Spinal cord (tissue), 10 donors: ENCODE measurements around the gene NOM1. TPM values are rescaled to one million over a fixed set of nuclear protein-coding genes. Genes with fewer than 3 reads are reported as not detected.
"Not testable (repeated sequence)": the region's sequence is repeated elsewhere in the genome, so short reads cannot be mapped to it uniquely, and the experiment has no call there.

ENCODE experiments used
- DNase-seq, 6 donors: peaks; one replicate each; pipeline versions ENCODE4 v3.0.0 to v3.0.0-alpha.2; 2013 to 2015; ENCODE audit warnings: low spot score in 6 of 6, low read depth in 4 of 6
- H3K27ac ChIP-seq: one replicate; pipeline ENCODE4 v1.5.1; 2013; ENCODE audit warnings: low read depth, low read length, control low read depth
- H3K27me3 ChIP-seq: one replicate; pipeline ENCODE4 v1.6.1; 2013; ENCODE audit warnings: low read length; ENCODE audit not compliant: control insufficient read depth, insufficient read depth
- H3K36me3 ChIP-seq: one replicate; pipeline ENCODE4 v1.6.1; 2013; ENCODE audit warnings: low read length; ENCODE audit not compliant: control insufficient read depth, insufficient read depth
- H3K4me1 ChIP-seq: one replicate; pipeline ENCODE4 v1.6.1; 2013; ENCODE audit warnings: low read length; ENCODE audit not compliant: control insufficient read depth, insufficient read depth
- H3K4me3 ChIP-seq: one replicate; pipeline ENCODE4 v1.5.1; 2013; ENCODE audit warnings: low read depth, low read length, control low read depth
- H3K9me3 ChIP-seq: one replicate; pipeline ENCODE4 v1.6.1; 2013; ENCODE audit warnings: low read length; ENCODE audit not compliant: control insufficient read depth, insufficient read depth
- WGBS: methylation state at CpG from one replicate; pipeline ENCODE4 v1.1.5; 2013; ENCODE audit warnings: missing lambda C conversion rate; ENCODE audit not compliant: insufficient coverage; 5-methylcytosine and 5-hydroxymethylcytosine counted together
- polyA plus RNA-seq, 2 donors: library from polyadenylated mRNA; unstranded; fragments of 120-200 nt; gene quantifications; one replicate each; pipeline ENCODE4 v1.2.1, GENCODE V29; 2013; ENCODE audit not compliant: insufficient read length in 2 of 2
- total RNA-seq, 2 donors: library from RNA; depleted of rRNA in 1 of 2; stranded (reverse); fragments of 120-200 nt in 1 of 2; fragments of >200 nt in 1 of 2; gene quantifications; one replicate each; pipeline versions ENCODE4 v1.2.3 to v1.2.4, GENCODE V29; 2013 to 2014
- donor health status: healthy.

NOM1 gene
- total and polyA plus RNA-seq, 4 donors, result 13.5 to 24.4 (median 20.1) TPM

DNA sequence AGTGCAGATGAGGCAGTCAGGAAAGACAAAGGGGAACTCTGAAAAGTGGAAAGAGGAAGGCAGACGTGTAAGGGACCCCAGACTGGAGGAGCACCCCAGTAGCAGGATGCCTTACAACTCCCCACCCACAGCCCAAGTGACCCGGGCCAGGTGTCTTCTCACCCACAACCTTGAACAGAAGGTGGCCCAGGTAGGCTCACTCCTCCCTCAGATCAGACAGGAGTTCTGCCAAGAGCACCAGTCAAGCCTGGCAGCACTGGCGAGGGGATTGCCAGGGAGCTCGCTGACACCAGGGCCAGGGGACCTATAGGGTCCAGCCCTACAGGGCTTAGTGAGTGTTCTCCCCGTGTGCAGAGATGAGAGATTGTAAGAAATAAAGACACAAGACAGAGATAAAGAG is 29.4 kb upstream of the NOM1 start:
- no peaks in the 10 kb centered on the region for H3K27me3 ChIP-seq
- no peak overlapping the region for H3K4me3 ChIP-seq
- no peak overlapping the region for H3K27ac ChIP-seq
- no peak for DNase-seq
- no peaks in the 10 kb centered on the region for H3K9me3 ChIP-seq
- H3K36me3 ChIP-seq, result no peaks in the 10 kb centered on the region
- H3K4me1 ChIP-seq, result peaks cover 2% of the 10 kb centered on the region
- WGBS, result 82% methylated on average over 3 of the region's 5 CpGs

DNA sequence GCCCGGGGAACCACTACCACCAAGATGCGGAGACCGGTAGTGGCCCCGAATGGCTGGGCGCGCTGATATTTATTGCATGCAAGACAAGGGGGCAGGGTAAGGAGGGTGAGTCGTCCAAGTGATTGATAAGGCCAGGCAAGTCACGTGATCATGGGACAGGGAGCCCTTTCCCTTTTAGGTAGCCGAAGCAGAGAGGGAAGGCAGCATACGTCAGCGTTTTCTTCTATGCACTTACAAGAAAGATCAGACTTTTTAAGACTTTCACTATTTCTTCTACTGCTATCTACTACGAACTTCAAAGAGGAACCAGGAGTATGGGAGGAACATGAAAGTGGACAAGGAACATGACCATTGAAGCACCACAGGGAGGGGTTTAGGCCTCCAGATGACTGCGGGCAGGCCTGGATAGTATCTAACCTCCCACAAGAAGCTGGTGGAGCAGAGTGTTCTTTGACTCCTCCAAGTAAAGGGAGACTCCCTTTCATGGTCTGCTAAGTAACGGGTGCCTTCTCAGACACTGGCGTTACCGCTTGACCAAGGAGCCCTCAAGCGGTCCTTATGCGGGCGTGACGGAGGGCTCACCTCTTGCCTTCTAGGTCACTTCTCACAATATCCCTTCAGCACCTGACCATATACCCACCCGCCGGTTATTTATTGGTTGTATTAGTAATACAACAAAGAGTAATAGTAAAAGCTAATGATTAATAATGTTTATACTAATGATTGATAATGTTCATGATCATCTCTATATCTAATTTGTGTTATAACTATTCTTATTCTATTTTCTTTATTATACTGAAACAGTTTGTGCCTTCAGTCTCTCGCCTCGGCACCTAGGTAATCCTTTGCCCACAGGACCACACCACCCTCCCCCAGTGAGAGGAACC is 28.8 kb upstream of the NOM1 start:
- H3K36me3 ChIP-seq, H3K4me3 ChIP-seq, H3K27ac ChIP-seq, H3K4me1 ChIP-seq, H3K9me3 ChIP-seq, H3K27me3 ChIP-seq, DNase-seq: not testable (repeated sequence)
- WGBS, result 84% methylated on average over 10 of the region's 24 CpGs

DNA sequence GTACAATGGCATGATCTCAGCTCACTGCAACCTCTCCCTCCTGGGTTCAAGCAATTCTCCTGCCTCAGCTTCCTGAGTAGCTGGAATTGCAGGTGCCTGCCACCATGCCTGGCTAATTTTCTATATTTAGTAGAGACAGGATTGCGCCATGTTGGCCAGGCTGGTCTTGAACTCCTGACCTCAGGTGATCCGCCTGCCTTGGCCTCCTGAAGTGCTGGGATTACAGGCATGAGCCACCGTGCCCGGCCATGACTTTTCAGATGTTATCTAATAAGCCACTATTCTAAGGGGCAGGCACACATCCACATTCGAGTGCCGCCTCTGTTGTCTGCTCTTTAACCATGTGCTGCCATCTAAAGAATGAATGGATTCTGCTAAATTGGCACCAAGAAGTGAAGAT is 27.2 kb upstream of the NOM1 start:
- H3K4me1 ChIP-seq, H3K36me3 ChIP-seq, H3K9me3 ChIP-seq, H3K4me3 ChIP-seq, DNase-seq, H3K27me3 ChIP-seq, H3K27ac ChIP-seq: not testable (repeated sequence)
- WGBS, result 90% methylated on average over 6 of the region's 6 CpGs

DNA sequence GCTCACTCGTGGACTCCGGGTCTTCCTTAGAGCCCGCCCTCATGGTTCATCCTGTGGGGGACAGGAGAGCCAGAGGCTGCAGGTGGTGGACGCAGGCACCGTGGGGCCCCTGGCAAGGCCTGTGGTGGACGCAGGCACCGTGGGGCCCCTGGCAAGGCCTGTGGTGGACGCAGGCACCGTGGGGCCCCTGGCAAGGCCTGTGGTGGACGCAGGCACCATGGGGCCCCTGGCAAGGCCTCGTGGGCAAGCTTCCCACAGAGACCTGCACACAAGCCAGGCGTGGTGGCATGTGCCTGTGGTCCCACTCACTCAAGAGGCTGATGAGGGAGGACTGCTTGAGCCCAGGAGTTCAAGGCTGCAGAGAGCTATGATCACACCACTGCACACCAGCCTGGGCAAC is 23.7 kb upstream of the NOM1 start:
- not testable (repeated sequence) for H3K27me3 ChIP-seq, H3K27ac ChIP-seq, H3K36me3 ChIP-seq, H3K4me3 ChIP-seq, H3K4me1 ChIP-seq, H3K9me3 ChIP-seq, DNase-seq
- WGBS, result 88% methylated on average over 12 of the region's 12 CpGs

DNA sequence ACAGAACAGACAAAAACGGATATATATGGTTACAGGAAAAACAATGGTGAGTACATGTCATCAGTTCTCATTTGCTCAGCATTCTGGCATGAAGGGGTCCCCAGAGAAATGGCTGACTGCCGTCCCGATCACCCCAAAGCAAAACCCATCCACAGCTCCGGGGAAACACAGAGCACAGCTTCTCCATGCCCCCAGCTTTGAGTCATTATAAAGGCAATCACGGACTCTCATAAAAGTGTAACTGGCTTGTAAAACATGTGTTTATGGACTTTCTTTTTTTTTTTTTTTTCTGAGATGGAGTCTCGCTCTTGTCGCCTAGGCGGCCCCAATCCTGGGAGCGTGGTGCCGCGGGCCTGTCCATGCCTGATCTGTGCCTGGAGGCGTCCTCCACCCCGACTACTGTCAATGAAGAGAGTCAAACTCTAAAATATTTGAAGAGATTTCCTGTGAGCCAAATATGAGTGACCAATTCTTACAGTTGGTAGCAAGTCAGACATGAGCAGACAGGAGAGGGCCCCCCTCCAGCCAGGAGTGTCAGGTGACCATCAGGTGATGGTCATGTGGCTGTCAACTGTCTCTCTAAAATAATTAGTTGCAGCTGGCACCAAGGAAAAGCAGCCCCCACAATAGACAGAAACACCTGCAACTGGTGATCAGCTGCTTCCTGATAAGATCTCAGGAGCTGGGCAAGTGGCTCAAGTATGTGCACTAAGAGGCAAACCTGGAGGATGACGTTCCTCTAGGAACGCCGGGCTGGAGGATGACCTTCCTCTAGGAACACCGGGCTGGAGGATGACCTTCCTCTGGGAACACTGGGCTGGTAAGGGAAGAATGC is 21.7 kb upstream of the NOM1 start:
- 81% methylated on average over 4 of the region's 17 CpGs for WGBS
- no peak for DNase-seq
- H3K9me3 ChIP-seq, result no peaks in the 10 kb centered on the region
- H3K4me3 ChIP-seq, result no peak overlapping the region
- H3K27ac ChIP-seq, result no peak overlapping the region
- H3K36me3 ChIP-seq, result no peaks in the 10 kb centered on the region
- H3K27me3 ChIP-seq, result no peaks in the 10 kb centered on the region
- H3K4me1 ChIP-seq, result no peaks in the 10 kb centered on the region

DNA sequence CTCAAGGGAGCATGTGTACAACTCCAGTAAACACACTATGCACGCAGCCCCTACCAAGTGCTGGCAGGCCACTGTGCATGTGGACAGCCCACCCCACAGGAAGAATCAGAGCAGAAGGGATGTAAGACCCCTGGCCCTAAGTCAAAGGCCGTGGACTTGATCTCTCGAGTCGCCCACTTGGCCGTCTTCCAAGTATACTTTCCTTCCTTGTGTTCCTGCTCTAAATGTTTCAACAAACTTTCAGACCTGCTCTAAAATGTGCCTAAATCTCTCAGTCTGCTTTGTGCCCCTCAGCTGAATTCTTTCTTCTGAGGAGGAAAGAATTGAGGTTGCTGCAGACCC is 21.1 kb upstream of the NOM1 start:
- no peak overlapping the region for H3K4me3 ChIP-seq
- no peak overlapping the region for H3K27ac ChIP-seq
- H3K36me3 ChIP-seq, result no peaks in the 10 kb centered on the region
- no peaks in the 10 kb centered on the region for H3K27me3 ChIP-seq
- DNase-seq, result no peak
- no peaks in the 10 kb centered on the region for H3K9me3 ChIP-seq
- no peaks in the 10 kb centered on the region for H3K4me1 ChIP-seq
- WGBS, result 86% methylated on average over 5 of the region's 5 CpGs

DNA sequence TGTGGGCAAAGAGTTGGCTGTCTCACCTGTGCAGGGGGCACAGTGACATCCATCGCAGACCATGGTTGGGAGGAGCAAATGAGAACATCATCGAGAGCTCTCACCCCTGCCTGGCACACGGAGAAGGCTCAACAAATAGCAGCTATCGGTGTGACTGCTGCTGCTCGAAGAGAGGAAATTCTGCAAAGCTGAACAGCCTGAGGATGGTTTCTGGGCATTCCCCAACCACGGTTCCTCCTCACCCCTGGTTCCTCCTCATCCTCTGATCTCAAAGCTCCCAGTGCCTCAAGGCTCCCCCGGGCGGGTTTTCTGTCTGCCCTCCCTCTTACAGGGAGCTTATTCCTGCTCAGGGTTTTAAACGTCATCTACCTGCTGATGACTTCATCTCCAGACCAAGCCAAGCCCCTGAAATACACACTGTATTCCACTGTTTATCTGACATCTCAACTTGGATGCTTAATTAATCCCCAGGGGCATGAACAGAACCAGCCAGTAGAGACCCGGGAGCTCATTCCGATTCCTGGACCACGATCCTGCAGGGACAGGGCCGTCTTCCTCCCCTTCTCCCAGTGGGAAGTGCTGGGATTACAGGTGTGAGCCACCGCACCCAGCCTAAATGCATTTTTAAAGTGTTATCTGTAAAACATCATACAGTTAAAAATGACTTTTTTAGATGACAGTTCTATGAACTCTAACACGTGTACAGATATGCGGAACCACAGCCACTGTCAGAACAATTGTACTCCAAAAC is 19.5 kb upstream of the NOM1 start:
- DNase-seq, result no peak
- H3K27ac ChIP-seq, result no peak overlapping the region
- H3K9me3 ChIP-seq, result no peaks in the 10 kb centered on the region
- H3K4me1 ChIP-seq, result no peaks in the 10 kb centered on the region
- WGBS, result 65% methylated on average over 11 of the region's 16 CpGs
- H3K4me3 ChIP-seq, result no peak overlapping the region
- no peaks in the 10 kb centered on the region for H3K36me3 ChIP-seq
- H3K27me3 ChIP-seq, result no peaks in the 10 kb centered on the region

DNA sequence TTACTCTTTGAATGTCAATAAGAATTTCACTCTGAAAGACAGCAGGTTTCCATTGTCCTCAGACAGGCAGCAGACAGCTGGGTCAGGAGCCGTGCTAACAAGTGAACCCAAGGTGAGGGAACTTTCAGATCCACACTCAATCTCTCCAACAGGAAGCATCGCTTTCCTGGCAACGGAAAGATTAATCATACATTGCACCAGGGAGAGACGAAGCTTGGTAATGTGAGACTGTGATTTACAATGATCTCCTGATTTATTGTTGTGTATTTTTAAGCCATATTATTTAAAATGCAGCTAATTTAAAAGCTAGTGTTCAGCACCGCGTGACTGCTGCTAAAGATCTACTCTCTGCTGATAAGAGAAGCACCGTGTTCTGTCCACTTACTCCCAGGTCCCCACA is 17.5 kb upstream of the NOM1 start:
- Histone ChIP-seq H3K9me3 (no peaks in the 10 kb centered on the region), H3K4me1 (no peaks in the 10 kb centered on the region), H3K36me3 (no peaks in the 10 kb centered on the region), H3K27me3 (no peaks in the 10 kb centered on the region), H3K4me3 (no peak overlapping the region), H3K27ac (no peak overlapping the region)
- no peak for DNase-seq
- WGBS, result 66% methylated on average over 3 of the region's 7 CpGs

DNA sequence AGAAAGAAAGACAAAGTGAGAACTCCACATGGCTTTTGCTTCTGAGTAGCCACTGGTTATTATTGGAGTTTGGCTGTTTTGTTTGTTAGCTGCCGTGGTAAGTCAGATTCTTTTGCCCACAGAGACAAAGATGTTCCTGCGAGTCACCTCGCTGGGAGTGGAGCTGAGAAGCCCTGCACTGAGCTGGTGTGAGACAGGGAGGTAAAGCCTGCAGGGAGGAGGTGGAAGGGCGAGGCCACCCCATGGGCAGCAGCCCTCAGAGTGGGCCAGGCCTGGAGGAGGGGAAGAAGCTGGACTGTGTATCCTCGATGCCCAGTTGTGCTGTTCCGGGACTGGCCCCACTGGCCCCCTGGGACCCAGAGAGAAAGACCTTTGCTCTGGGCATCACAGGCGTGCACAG is 14.3 kb upstream of the NOM1 start:
- H3K27me3 ChIP-seq, result no peaks in the 10 kb centered on the region
- H3K4me1 ChIP-seq, result no peaks in the 10 kb centered on the region
- no peaks in the 10 kb centered on the region for H3K9me3 ChIP-seq
- 90% methylated on average over 7 of the region's 7 CpGs for WGBS
- no peaks in the 10 kb centered on the region for H3K36me3 ChIP-seq
- H3K27ac ChIP-seq, result no peak overlapping the region
- no peak overlapping the region for H3K4me3 ChIP-seq
- DNase-seq, result no peak
